OCI-LY1 (cell line): ENCODE results near the gene ZHX3.
A peak's percentile ranks its signal among the peaks of the same experiment; 100 is the strongest.

Experiments
- H2AFZ ChIP-seq: fragments of 200-600 bp; sonication (generic), shearing (Covaris generic); 2 replicates; pipeline ENCODE4 v1.6.0; 2014; ENCODE audit warnings: antibody characterized with exemption, mild to moderate bottlenecking, low read length
- H3F3A ChIP-seq: fragments of 200-600 bp; sonication (generic), shearing (Covaris generic); 2 replicates; pipeline ENCODE4 v1.6.0; 2014; ENCODE audit warnings: mild to moderate bottlenecking, antibody characterized with exemption, low read length, moderate library complexity; ENCODE audit not compliant: insufficient read depth
- H3K27ac ChIP-seq: fragments of 200-600 bp; sonication (generic); 2 replicates; pipeline ENCODE4 v1.5.1; 2014; ENCODE audit warnings: low read length, mixed run types, mild to moderate bottlenecking, low read depth; ENCODE audit not compliant: poor library complexity, severe bottlenecking
- H3K27me3 ChIP-seq: fragments of 200-600 bp; sonication (generic); 2 replicates; pipeline ENCODE4 v1.6.0; 2014; ENCODE audit warnings: antibody characterized with exemption, mild to moderate bottlenecking, low read length, moderate library complexity; ENCODE audit not compliant: insufficient read depth
- H3K36me3 ChIP-seq: fragments of 200-600 bp; sonication (generic); 2 replicates; pipeline ENCODE4 v1.6.1; 2014; ENCODE audit warnings: mild to moderate bottlenecking, antibody characterized with exemption, low read length, moderate library complexity, mixed read lengths; ENCODE audit not compliant: insufficient read depth
- H3K4me1 ChIP-seq: fragments of 200-600 bp; sonication (generic); 2 replicates; pipeline ENCODE4 v1.5.1; 2014; ENCODE audit warnings: mild to moderate bottlenecking, low read length, moderate library complexity; ENCODE audit not compliant: insufficient read depth, severe bottlenecking
- H3K4me2 ChIP-seq: fragments of 200-600 bp; sonication (generic), shearing (Covaris generic); 2 replicates; pipeline ENCODE4 v1.6.1; 2014; ENCODE audit warnings: low read length
- H3K4me3 ChIP-seq: fragments of 200-600 bp; sonication (generic); 2 replicates; pipeline ENCODE4 v1.5.1; 2014; ENCODE audit warnings: low read length, low read depth, mild to moderate bottlenecking, mixed read lengths; ENCODE audit not compliant: poor library complexity, severe bottlenecking
- H3K79me2 ChIP-seq: fragments of 200-600 bp; shearing (Covaris generic); 2 replicates; pipeline ENCODE4 v1.6.1; 2016; ENCODE audit warnings: mixed run types, low read length, mixed read lengths; ENCODE audit not compliant: insufficient read depth
- H3K9ac ChIP-seq: fragments of 200-600 bp; sonication (generic), shearing (Covaris generic); 2 replicates; pipeline ENCODE4 v1.6.1; 2014; ENCODE audit warnings: mild to moderate bottlenecking, low read length, mixed read lengths
- H3K9me2 ChIP-seq: fragments of 200-600 bp; sonication (generic), shearing (Covaris generic); 2 replicates; pipeline ENCODE4 v1.6.1; 2014; ENCODE audit warnings: low read depth, mild to moderate bottlenecking, low read length, mixed read lengths
- H3K9me3 ChIP-seq: fragments of 200-600 bp; shearing (Covaris generic); 2 replicates; pipeline ENCODE4 v1.6.1; 2014; ENCODE audit warnings: low read length, mixed read lengths
- H4K20me1 ChIP-seq: fragments of 200-600 bp; sonication (generic), shearing (Covaris generic); 2 replicates; pipeline ENCODE4 v1.6.0; 2016; ENCODE audit warnings: mild to moderate bottlenecking, low read length; ENCODE audit not compliant: insufficient read depth
- CTCF ChIP-seq: fragments of 200-600 bp; sonication (generic), shearing (Covaris generic); IDR thresholded peaks from 2 replicates; pipeline ENCODE4 v1.5.1; 2017; ENCODE audit warnings: mild to moderate bottlenecking, antibody characterized with exemption, low read length, moderate library complexity, mixed read lengths
- EZH2 ChIP-seq: fragments of 200-600 bp; sonication (generic), shearing (Covaris generic); IDR thresholded peaks from 2 replicates; pipeline ENCODE4 v1.8.0; 2017; ENCODE audit warnings: borderline replicate concordance, mixed run types, mild to moderate bottlenecking, antibody characterized with exemption, low read length, moderate library complexity, mixed read lengths

Gene ZHX3

DNA sequence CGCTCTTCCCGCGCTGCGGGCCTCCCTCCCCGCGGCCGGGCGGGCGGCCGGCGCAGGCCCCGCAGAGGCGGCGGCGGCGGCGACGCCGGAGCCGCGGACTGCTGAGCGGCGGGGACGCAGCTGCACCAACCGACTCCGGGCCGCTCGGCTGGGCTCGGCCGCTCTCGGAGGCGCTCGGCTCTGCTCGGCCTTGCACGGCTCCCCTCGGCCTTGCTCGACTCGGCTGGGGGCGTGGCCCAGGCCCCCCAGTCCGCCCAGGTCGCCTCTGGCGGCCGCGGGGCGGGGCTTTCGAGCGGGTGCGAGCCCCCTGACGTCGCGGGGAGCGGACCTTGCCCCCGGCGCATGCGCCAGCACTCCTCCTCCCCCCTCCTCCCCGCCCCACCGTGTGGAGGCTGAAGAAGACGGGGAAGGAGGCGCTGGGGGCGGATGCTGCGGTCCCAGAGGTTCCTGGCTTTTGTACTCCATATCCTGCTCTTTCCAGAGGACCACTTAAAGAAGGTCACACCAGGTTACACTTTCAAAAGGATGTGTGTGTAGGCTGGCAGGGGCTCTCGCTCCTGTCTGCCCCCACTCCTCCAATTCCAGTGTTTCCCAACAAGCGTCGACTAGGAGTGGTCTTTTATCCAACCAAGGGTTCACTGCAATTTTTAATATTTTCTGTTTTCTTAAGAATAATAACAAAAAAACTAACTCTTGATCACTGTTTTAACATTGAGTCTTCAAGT, at the start of gene ZHX3:
ZHX3 (minus strand) TSS at position 186 of the 725 bp plus-strand sequence. CDS start 112,815 bp downstream, outside the sequence.
- Histone ChIP-seq H3K79me2 (peaks cover 13% of the 10 kb centered on the region), H3K27me3 (no peaks in the 10 kb centered on the region), H3K4me1 (peaks cover 19% of the 10 kb centered on the region), H4K20me1 (no peaks in the 10 kb centered on the region), H2AFZ (peak within 1 kb of the TSS; percentile 40; the same call in 1 of the 2 replicates), H3K27ac (peak within 1 kb of the TSS; percentile 0), H3K36me3 (peaks cover under 1% of the 10 kb centered on the region; the same call in 1 of the 2 replicates), H3K4me2 (peak within 1 kb of the TSS; percentile 95), H3K4me3 (peak within 1 kb of the TSS; percentile 94), H3K9me2 (no peaks in the 10 kb centered on the region), H3K9ac (peak within 1 kb of the TSS; percentile 86), H3K9me3 (no peaks in the 10 kb centered on the region), H3F3A (no peaks in the 10 kb centered on the region)
- TF ChIP-seq EZH2 (no peak), CTCF (no peak)

DNA sequence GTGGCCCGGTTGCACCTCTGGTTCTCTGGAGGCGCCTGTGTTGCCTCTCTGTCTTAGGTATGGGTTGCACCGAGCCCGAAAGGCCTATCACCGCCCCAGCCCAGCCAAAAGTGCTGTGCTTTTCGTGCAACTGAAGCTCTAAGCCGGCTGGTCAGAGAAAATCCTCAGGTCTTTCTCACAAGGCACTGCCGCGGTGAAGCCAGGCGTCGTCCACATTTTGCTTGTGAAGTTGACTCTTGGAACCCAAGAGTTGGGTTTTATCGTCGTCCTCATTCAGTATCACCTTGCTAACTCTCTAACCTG, 49.8 kb upstream of the ZHX3 start:
- Histone ChIP-seq H3K9ac (no peak overlapping the region), H3K4me3 (no peak overlapping the region), H3K4me2 (no peak overlapping the region), H4K20me1 (no peaks in the 10 kb centered on the region), H3K9me3 (no peaks in the 10 kb centered on the region), H3K9me2 (no peaks in the 10 kb centered on the region), H3K36me3 (no peaks in the 10 kb centered on the region), H3K27me3 (peaks cover 2% of the 10 kb centered on the region; the same call in 1 of the 2 replicates), H3K4me1 (no peaks in the 10 kb centered on the region), H3K79me2 (no peaks in the 10 kb centered on the region), H3F3A (no peaks in the 10 kb centered on the region), H3K27ac (no peak overlapping the region), H2AFZ (no peak overlapping the region)
- TF ChIP-seq CTCF, result no peak

DNA sequence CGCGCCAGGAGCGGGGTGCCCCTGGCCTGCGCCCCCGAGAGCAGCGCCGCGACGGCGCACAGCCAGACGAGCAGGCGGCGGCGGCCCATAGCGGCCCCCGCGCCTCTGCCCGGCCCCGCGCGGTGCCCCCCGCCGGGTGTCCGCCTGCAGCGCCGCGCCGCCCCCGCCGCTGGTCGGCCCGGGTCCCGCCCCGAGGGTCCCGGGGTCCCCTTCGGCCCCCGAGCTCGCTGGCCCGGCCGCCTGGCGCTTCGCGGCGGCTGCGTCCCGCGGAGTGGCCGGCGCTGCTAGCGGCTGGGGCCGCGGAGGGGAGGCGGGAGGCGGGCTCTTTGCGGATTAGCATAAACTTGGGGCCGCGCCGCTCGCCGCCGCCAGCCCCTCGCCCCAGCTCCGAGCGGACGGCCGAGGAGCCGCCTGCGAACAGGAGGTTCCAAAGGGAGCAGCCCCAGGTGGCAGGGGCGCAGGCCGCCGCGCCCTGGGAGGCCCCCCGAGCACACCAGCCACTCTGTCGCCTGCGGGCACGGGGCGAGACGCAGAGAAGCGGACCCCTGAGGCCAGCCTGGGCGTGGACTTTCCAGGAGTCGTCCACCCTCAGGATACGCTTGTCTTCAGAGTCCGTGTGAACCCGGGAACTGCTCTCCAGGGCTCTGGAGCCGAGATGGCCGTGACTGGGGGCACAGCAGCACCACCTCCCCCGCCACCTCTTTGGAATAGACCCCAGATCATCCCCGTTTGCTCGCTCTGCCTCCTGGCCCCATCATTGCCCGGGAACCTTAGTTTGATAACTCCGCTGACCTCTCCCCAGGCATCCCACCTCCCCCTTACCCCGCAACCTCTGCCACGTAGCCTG, 49.2 kb upstream of the ZHX3 start, which contains the start of gene EMILIN3:
EMILIN3 (minus strand) TSS at position 273 of the 847 bp plus-strand sequence; CDS start at position 89, 184 bp downstream.
- no peak for TF ChIP-seq CTCF
- H3K36me3 ChIP-seq, result no peaks in the 10 kb centered on the region
- H3K9ac ChIP-seq, result no peak within 1 kb of the TSS
- no peaks in the 10 kb centered on the region for H3K27me3 ChIP-seq
- no peaks in the 10 kb centered on the region for H4K20me1 ChIP-seq
- H3K9me3 ChIP-seq, result no peaks in the 10 kb centered on the region
- no peak within 1 kb of the TSS for H3K27ac ChIP-seq
- H3K4me1 ChIP-seq, result no peaks in the 10 kb centered on the region
- no peak within 1 kb of the TSS for H2AFZ ChIP-seq
- no peak within 1 kb of the TSS for H3K4me3 ChIP-seq
- H3F3A ChIP-seq, result no peaks in the 10 kb centered on the region
- H3K9me2 ChIP-seq, result no peaks in the 10 kb centered on the region
- no peaks in the 10 kb centered on the region for H3K79me2 ChIP-seq
- no peak within 1 kb of the TSS for H3K4me2 ChIP-seq
